Nephron (organoid): Measurements from ENCODE around the gene PIAS1.

ENCODE experiments used
- H3K27ac Mint-ChIP-seq, 3 experiments: 2 replicates each; pipeline ENCODE4 v1.8.0; 2020; ENCODE audit warnings: mixed read lengths in 3 of 3, mild to moderate bottlenecking in 2 of 3, moderate library complexity in 1 of 3
- H3K27me3 Mint-ChIP-seq: 2 replicates; pipeline ENCODE4 v1.8.0; 2021; ENCODE audit warnings: low read depth, mild to moderate bottlenecking, moderate library complexity, mixed read lengths
- H3K36me3 Mint-ChIP-seq: 2 replicates; pipeline ENCODE4 v1.8.0; 2020; ENCODE audit warnings: low read depth, mixed read lengths
- H3K4me1 Mint-ChIP-seq: 2 replicates; pipeline ENCODE4 v1.8.0; 2020; ENCODE audit warnings: mixed read lengths
- H3K4me3 Mint-ChIP-seq, 3 experiments: 2 replicates each; pipeline ENCODE4 v1.8.0; 2020; ENCODE audit warnings: mild to moderate bottlenecking in 3 of 3, mixed read lengths in 3 of 3, moderate library complexity in 2 of 3
- H3K9me3 Mint-ChIP-seq: 2 replicates; pipeline ENCODE4 v1.8.0; 2020; ENCODE audit warnings: mixed read lengths
- TF ChIP-seq, protein P1 (sequence below), 3 experiments: fragments of 200-600 bp; sonication (generic); IDR thresholded peaks; one replicate each; pipeline ENCODE4 v1.5.0; 2021; ENCODE audit warnings: antibody characterized with exemption in 3 of 3; ENCODE audit not compliant: unreplicated experiment in 3 of 3

The PIAS1 gene

DNA sequence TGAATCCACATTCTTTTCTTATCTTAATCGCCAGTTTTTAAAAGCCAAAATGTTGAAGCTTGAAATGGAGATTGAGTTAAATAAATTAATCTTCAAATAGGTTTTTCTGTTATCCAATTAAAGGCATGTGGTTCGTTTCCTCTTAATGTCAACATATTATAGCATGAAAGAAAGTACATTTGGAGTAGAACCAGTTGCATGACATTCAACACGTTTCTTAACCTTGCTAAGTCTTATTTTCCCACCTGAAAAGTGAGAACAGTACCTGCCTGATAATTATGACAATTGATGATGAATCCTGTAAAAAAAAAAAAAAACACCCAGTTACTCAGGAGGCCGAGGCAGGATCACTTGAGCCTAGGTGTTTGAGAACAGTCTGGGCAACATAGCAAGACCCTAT, 29.3 kb downstream of the PIAS1 start:
- Mint-ChIP-seq H3K36me3 (peaks cover 10% of the 10 kb centered on the region), H3K27me3 (no peaks in the 10 kb centered on the region), H3K27ac (no peak overlapping the region), H3K9me3 (no peaks in the 10 kb centered on the region), H3K4me1 (peaks cover 30% of the 10 kb centered on the region), H3K4me3 (no peak overlapping the region)
- TF ChIP-seq, protein P1, sequence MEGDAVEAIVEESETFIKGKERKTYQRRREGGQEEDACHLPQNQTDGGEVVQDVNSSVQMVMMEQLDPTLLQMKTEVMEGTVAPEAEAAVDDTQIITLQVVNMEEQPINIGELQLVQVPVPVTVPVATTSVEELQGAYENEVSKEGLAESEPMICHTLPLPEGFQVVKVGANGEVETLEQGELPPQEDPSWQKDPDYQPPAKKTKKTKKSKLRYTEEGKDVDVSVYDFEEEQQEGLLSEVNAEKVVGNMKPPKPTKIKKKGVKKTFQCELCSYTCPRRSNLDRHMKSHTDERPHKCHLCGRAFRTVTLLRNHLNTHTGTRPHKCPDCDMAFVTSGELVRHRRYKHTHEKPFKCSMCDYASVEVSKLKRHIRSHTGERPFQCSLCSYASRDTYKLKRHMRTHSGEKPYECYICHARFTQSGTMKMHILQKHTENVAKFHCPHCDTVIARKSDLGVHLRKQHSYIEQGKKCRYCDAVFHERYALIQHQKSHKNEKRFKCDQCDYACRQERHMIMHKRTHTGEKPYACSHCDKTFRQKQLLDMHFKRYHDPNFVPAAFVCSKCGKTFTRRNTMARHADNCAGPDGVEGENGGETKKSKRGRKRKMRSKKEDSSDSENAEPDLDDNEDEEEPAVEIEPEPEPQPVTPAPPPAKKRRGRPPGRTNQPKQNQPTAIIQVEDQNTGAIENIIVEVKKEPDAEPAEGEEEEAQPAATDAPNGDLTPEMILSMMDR (IDR thresholded peaks at IDR 0.05; ENCODE audit: unreplicated experiment in 3 of 3): no peak

DNA sequence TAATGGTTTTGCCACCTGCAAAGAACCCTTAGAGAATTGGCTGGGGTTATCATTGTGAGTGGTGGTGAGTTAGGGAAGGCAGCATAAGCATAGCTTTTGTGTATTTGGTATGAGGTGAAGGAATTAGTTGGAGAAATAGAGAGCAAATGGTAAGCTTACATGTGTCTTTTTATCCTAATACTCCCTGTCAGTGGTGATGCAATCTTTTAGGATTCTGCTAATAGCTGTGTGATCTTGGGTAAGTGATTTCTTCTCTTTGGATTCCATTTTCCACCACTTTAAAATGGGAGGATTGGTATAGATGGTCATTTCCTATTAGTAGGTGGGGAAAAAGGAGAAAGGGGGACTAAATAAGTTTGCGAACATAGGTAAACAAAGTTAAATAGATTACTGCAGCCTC, 30.9 kb downstream of the PIAS1 start:
- H3K27ac Mint-ChIP-seq: no peak overlapping the region
- no peak overlapping the region for H3K4me3 Mint-ChIP-seq
- H3K9me3 Mint-ChIP-seq: no peaks in the 10 kb centered on the region
- H3K27me3 Mint-ChIP-seq: no peaks in the 10 kb centered on the region
- peaks cover 28% of the 10 kb centered on the region for H3K4me1 Mint-ChIP-seq
- H3K36me3 Mint-ChIP-seq: peaks cover 21% of the 10 kb centered on the region
- TF ChIP-seq, protein P1 (IDR thresholded peaks at IDR 0.05; ENCODE audit: unreplicated experiment in 3 of 3): no peak

DNA sequence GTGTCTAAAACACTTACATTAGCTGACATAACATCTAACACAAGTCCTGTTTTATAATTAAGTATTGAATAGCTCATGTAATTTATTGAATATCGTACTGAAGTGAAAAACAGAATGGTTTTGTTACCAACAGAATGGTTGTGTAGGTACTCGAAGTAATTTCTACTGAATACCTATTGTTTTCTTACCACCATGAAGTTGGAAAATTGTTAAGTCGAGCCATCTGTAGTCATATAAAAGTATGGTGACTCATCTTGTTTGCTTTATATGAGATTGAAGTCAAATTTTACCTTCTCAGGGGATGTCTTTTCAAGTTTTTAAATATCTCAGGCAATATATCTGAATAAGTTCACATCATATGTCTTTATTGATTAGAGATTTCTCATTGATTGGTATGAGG, 37.6 kb downstream of the PIAS1 start:
- no peak overlapping the region for H3K4me3 Mint-ChIP-seq

DNA sequence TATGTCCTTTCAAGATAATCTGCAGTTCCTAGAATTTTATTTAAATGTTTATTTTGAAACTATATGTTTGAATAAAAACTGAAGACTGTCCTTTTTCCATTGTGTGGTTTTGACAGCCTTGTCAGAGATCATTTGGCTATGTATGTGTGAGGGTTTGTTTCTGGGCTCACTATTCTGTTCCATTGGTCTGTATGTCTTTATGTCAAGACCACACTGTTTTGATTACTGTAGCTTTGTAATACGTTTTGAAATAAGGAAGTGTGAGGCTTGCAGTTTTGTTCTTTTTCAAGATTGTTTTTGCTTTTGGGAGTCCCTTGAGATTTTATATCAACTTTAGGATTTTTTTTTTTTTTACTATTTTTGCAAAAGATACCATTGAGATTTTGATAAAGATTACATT, 42.0 kb downstream of the PIAS1 start:
- Mint-ChIP-seq H3K4me3 (no peak overlapping the region), H3K27ac (no peak overlapping the region), H3K4me1 (no peaks in the 10 kb centered on the region), H3K27me3 (no peaks in the 10 kb centered on the region), H3K36me3 (peaks cover 87% of the 10 kb centered on the region), H3K9me3 (peaks cover 20% of the 10 kb centered on the region)
- TF ChIP-seq, protein P1 (IDR thresholded peaks at IDR 0.05; ENCODE audit: unreplicated experiment in 3 of 3): no peak

More for the DNA sequence above, 37.6 kb downstream of the PIAS1 start:
- Mint-ChIP-seq H3K4me1 (no peaks in the 10 kb centered on the region), H3K9me3 (peaks cover 12% of the 10 kb centered on the region), H3K27me3 (no peaks in the 10 kb centered on the region), H3K36me3 (peaks cover 74% of the 10 kb centered on the region), H3K27ac (no peak overlapping the region)
- TF ChIP-seq, protein P1 (IDR thresholded peaks at IDR 0.05; ENCODE audit: unreplicated experiment in 3 of 3): no peak

DNA sequence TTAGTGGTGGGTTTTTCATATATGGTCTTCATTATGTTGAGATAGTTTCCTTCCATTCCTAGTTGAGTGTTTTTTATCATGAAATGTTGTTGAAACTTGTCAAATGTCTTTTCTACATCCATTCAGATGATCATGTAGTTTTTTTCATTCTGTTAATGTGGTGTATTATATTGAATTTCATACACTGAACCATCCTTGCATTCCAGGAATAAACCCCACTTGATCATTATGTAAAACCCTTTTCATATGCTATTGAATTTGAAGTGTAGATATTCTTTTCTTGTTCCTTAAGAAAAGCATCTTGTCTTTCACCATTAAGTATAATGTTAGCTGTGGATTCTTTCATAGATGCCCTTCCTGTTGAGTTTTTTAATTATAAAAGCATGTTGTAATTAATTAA, 42.9 kb downstream of the PIAS1 start:
- Mint-ChIP-seq H3K27me3 (no peaks in the 10 kb centered on the region), H3K4me3 (no peak overlapping the region), H3K9me3 (peaks cover 22% of the 10 kb centered on the region), H3K4me1 (no peaks in the 10 kb centered on the region), H3K27ac (no peak overlapping the region), H3K36me3 (peaks cover 90% of the 10 kb centered on the region)
- TF ChIP-seq, protein P1 (IDR thresholded peaks at IDR 0.05; ENCODE audit: unreplicated experiment in 3 of 3): no peak

DNA sequence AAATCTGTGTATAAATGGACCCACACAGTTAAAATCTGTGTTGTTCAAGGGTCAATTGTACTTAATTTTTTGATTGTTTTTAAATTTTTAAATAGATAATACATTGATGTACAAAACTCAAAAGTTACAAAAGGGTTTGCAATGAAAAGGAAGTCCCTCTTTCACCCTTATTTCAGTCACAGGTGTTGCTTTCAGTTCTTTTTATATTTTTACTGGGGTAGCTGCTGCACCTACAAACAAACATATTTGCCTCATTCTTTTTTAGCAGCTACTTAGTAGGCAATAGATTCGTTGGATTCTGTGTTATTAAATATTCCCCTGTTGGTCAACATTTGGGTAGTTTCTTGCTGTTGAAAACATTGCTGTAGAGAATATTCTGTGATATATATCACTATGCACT, 44.4 kb downstream of the PIAS1 start:
- Mint-ChIP-seq H3K9me3 (peaks cover 25% of the 10 kb centered on the region), H3K36me3 (peaks cover 90% of the 10 kb centered on the region), H3K4me3 (no peak overlapping the region), H3K27me3 (no peaks in the 10 kb centered on the region), H3K4me1 (no peaks in the 10 kb centered on the region), H3K27ac (no peak overlapping the region)
- TF ChIP-seq, protein P1 (IDR thresholded peaks at IDR 0.05; ENCODE audit: unreplicated experiment in 3 of 3): no peak
